T47D (cell line): ENCODE measurements around the gene XXYLT1.

ENCODE experiments used
- DNase-seq, 2 experiments: peaks; one replicate each; pipeline versions ENCODE4 v3.0.0 to v3.0.0-alpha.2; 2011 to 2012; ENCODE audit warnings: low read depth in 1 of 2, low spot score in 1 of 2
- JUND ChIP-seq: IDR thresholded peaks from 2 replicates; pipeline ENCODE4 v1.6.1; 2012; ENCODE audit warnings: low read depth
- in situ Hi-C: cut with HindIII; loops from 2 replicates; pipeline ENCODE4 v1.10.0; 2016; ENCODE audit warnings: low sequenced_read_pairs, low pct_unique_long_range_greater_than_20kb

Gene XXYLT1

GRCh38 chr3:195165790-195166189 is 105.2 kb downstream of the XXYLT1 start:
- in situ Hi-C loops, result no loop called here
- no peak for TF ChIP-seq JUND
- no peak for DNase-seq

GRCh38 chr3:195165265-195165609 is 105.7 kb downstream of the XXYLT1 start:
- TF ChIP-seq JUND, result no peak
- in situ Hi-C loops, result no loop called here
- no peak for DNase-seq

- DNase-seq, result no peak
- in situ Hi-C loops, result no loop called here
- TF ChIP-seq JUND, result no peak
These were observed 106.2 kb downstream of the XXYLT1 start for GRCh38 chr3:195164573-195165264.

- in situ Hi-C loops, result no loop called here
- DNase-seq, result no peak
- TF ChIP-seq JUND, result no peak
These were observed 107.0 kb downstream of the XXYLT1 start for GRCh38 chr3:195163719-195164572.

- no peak for TF ChIP-seq JUND
- in situ Hi-C loops, result no loop called here
- no peak for DNase-seq
These were observed 108.1 kb downstream of the XXYLT1 start for GRCh38 chr3:195162816-195163215.

GRCh38 chr3:195162033-195162669 is 108.8 kb downstream of the XXYLT1 start:
- no peak for TF ChIP-seq JUND
- in situ Hi-C loops, result no loop called here
- DNase-seq, result no peak

GRCh38 chr3:195160908-195161434 is 110.0 kb downstream of the XXYLT1 start:
- in situ Hi-C loops, result no loop called here
- DNase-seq, result no peak
- TF ChIP-seq JUND, result no peak

GRCh38 chr3:195160257-195160898 is 110.6 kb downstream of the XXYLT1 start:
- in situ Hi-C loops, result no loop called here
- TF ChIP-seq JUND, result no peak
- DNase-seq, result no peak

- TF ChIP-seq JUND, result no peak
- DNase-seq, result no peak
- in situ Hi-C loops, result no loop called here
These were observed 111.2 kb downstream of the XXYLT1 start for GRCh38 chr3:195159814-195160165.

GRCh38 chr3:195159117-195159813 is 111.7 kb downstream of the XXYLT1 start:
- no peak for DNase-seq
- TF ChIP-seq JUND, result no peak
- in situ Hi-C loops, result no loop called here

GRCh38 chr3:195156286-195156890 is 114.6 kb downstream of the XXYLT1 start:
- in situ Hi-C loops, result no loop called here
- no peak for TF ChIP-seq JUND
- DNase-seq, result no peak
